T-helper 9 cell (primary cell): ENCODE measurements around the gene INS.

ENCODE experiments used
- DNase-seq: peaks from one replicate; pipeline ENCODE4 v3.0.0-alpha.2; 2020

The INS gene

DNA sequence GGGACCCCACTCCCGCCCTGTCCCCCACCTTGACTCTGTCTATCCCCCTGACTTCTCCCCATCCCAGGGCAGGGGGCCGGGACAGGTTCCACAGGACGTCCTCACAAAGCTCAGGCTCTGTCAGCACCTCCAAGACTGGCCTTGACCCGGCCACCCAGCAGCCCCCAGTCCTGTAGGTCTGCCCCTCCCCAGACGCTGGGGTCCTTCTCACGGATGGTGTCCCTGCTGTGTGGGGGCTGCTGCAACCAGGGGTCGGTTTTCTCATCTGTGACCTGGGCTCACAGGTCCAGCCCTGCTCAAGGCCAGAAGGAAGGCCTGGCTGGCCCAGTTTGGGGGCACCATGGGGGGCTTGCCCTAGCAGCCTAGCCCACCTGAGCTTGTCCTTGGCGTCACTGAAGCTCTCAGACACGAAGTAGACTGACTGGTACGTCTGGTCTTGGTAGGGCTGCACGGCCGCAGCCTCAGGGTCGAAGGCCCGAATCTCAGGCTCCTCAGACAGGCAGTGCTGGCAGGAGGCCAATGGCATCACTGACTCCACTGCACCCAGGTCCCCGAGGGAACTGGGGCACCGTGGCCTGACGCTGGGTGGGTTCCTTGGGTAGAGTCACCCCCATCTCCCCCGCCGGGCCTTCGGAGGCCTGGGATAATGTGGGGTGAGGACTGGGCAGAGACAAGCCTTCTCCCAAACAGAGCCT lies 4.0 kb upstream of the INS start:
- no peak for DNase-seq

DNA sequence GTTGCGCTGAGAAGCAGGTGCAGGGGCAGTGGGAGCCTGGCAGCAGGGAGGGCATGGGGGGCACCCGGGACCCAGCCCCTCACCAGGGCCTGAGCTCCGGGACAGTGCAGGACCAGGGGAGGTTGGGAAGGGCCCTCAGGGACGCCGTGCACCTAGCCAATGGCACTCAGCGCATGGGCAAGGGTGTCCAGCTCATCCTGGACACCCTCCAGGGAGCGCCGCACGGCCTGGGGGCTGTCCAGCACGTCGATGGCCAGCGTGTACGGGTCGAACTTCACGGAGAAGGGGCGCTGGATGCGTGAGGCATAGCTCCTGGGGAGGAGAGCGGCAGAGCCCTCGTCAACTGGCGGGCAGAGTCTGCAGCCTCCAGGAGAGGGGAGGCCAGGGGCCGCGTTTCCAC lies 3.1 kb upstream of the INS start:
- DNase-seq, result no peak

- DNase-seq, result no peak
These were observed 2.5 kb upstream of the INS start for GRCh38 chr11:2163428-2163978.

DNA sequence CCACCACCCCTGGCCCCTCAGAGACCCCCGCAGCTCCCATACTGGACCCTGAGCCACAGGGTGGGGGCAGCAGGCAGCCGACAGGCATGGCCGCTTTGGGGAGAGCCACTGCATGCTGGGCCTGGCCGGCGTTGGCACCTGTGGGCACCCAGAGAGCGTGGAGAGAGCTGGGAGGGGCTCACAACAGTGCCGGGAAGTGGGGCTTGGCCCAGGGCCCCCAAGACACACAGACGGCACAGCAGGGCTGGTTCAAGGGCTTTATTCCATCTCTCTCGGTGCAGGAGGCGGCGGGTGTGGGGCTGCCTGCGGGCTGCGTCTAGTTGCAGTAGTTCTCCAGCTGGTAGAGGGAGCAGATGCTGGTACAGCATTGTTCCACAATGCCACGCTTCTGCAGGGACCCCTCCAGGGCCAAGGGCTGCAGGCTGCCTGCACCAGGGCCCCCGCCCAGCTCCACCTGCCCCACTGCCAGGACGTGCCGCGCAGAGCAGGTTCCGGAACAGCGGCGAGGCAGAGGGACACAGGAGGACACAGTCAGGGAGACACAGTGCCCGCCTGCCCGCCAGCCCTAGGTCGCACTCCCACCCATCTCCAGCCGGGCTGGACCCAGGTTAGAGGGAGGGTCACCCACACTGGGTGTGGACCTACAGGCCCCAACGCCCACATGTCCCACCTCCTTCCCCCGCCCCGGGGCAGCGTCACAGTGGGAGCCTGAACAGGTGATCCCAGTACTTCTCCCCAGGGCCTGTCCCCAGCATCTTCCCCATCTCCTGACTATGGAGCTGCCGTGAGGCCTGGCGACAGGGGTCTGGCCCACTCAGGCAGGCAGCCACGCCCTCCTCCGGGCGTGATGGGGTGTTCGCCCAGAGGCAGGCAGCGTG lies 1.2 kb downstream of the INS start:
- DNase-seq, result no peak

DNA sequence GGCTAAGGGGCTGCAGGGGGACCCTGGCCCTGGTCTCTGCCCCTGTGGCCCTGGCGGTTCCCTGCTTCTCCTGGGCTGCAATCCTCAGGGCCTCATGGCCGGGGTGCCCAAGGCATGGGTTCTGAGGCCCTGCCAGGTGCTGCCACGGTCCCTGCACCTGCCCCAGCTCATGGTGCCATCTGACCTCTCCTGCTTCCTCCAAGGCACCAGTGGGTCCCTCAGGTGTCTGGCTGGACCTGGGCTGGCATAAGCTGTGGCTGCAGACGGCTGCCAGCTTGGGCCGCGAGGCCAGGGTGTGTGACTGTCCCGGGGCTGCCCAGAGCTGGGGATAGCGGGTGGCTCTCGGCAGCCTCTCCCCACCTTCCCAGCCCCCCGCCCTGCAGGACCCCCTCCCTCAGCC lies 2.0 kb downstream of the INS start:
- no peak for DNase-seq

DNA sequence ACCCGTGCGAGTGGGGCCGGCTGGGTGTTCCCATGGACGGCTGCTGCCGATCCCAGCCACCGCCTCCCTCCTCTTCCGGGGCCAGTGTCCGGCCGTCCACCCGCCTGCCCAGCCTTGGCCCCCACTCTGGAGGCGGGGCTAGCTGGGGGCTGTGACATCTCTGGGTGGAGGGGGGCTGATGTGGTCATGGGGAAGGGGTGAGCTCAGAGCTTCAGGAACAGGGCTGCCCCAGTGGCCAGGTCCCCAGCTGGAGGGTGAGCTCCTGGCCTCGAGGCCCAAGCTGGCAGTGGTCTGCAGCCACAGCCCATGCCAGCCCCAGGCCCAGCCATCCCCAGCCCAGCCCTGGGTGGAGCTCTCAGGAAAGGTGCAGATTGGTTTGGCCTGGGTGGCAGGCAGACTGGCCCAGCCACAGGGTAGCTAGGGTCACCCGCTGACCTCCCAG lies 2.7 kb downstream of the INS start:
- no peak for DNase-seq

GRCh38 chr11:2157294-2158040 lies 3.5 kb downstream of the INS start:
- no peak for DNase-seq

- DNase-seq, result peak; percentile 48
These were observed 4.4 kb downstream of the INS start for GRCh38 chr11:2156416-2157182.

GRCh38 chr11:2155511-2155910 lies 5.5 kb downstream of the INS start:
- no peak for DNase-seq

DNA sequence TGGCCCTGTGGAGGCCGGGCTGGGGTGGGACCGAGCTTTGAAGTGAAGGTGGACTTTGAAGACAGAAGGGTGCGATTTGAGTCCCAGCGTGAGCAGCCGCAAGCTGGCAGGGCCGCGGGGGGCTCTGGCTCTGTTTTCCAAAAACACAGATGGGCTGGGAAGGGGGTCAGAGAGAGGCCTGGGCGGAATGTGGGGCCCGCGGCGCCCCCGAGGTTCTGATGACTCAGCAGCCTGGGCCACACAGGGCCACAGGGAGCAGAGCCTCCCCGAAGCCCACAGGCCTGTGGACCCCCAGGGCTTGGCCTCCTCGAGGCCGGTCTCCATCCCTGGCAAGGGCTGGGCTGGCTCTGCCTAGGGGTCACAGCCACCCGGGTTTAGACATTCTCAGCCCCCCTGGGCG lies 6.1 kb downstream of the INS start:
- no peak for DNase-seq

DNA sequence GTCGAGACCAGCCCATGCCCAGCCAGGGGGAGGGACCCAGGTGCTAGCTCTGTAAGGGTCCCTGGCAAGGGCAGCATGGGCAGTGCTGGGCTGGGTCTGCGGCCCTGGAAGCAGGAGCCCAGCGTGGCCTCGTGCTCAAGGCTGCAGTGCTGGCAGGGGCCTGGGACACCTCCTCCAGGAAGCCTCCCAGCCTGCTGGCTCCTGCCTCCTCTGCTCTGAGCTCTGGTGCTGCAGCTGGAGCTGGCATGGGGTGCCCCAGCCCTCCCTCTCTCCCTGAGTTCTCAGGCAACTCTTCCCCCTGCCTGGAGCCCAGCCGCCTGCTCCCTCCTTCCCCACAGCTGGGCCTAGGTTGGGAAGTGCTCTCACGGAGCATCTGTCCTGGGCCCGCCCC lies 6.8 kb downstream of the INS start:
- DNase-seq, result no peak

DNA sequence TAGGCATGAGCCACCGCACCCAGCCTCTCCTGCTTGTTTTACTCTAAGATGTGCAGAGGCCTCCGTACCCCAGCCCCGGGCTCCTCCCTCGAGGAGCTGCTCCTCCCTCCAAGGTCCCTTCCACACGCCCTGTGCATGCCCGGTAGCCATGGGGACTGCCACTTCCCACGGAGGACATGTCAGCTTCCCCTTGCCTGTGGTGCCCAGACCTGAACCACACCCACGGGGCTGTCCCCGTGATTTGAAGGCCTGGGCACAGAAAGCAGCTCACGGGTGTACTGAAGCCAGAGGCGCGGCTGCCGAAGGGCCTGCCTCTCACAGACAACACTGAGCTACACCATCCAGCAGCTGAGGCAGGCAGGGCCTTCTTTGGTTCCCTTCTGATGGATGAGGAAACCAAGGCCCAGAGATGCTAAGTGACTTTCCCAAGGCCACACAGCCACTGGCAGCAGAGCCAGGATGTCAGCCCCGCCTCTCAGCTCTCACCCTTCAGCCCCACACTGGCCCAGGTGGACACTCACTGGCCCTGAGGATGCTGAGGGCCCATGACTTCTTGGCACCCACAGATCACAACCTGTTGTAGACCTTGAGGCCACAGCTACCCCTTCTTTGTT lies 7.3 kb downstream of the INS start:
- no peak for DNase-seq

DNA sequence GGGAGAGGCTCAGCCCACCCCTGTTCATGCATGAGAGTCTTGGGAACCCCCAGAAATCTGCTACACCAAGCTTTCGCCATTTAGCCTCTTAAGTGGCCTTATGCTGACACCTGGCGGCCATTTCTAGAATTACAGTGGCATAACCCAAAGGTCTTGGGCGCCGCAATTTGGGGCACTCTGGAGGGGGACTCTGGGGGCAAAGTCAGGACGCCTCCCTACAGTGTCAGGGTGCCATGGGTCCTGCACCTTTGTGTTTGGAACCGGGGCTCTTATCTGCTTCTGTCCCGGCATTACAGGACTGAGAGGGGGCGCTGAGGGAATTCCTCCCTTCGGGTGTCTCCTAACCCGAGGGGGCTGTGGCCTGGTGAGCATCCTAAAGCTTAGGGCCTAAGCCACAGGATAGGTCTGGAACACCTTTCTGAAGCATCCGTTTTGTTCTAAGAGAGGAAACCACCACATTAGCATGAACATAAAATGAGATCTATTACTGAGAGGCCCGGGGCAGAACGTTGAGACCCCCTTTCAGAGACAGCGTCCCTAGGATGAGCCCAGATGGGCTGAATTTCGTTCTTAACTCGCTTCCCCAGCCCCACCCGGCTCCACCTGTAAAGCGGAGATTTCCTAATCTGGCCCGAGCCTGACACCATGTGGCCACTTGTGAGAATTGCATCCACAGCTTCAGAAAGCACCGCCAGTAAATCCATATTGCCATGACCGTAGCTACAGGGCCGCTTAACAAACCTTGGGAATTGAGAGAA lies 9.3 kb downstream of the INS start:
- peak; percentile 72 for DNase-seq

GRCh38 chr11:2149864-2150847 lies 10.9 kb downstream of the INS start:
- DNase-seq, result no peak

GRCh38 chr11:2149460-2149859 lies 11.5 kb downstream of the INS start:
- DNase-seq, result no peak

DNA sequence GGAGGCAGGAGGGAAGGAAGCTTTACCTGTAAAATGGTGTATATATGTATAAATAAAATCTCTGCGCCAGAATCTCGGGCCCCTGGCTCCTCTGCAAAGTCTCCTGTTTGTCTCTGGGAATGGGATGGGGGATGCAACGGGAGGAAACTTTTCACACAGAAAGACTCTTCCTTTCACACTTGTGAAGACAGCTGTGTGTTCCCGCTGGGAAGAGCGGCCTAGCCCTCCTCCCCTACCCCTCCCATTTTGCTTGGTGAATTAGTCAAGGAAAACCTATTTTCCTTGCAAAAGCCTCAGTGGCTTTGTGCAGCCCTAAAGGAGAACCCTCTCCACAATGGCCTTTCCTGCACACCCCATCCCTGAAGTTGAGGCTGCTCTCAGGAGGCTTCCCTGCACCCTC lies 12.4 kb downstream of the INS start:
- DNase-seq, result no peak

DNA sequence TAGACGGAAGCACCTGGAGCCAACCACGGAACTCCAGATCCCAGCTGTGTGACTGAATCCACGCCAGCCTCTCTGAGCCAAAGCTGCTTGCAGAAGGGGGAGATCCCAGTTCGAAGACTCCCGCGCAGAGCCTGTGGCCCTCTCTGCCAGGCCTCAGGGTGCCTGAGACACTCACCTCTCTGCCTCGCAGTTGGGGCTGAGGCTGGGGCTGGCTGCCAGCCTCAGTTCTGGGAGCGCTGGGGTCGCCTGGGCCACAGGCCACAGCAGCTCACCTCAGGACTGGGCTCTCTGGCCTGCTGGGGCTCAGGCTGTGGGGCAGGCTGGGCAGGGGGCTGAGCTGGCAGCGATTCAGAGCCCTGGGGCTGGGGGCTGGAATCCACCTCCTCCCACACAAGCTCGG lies 13.6 kb downstream of the INS start:
- no peak for DNase-seq

DNA sequence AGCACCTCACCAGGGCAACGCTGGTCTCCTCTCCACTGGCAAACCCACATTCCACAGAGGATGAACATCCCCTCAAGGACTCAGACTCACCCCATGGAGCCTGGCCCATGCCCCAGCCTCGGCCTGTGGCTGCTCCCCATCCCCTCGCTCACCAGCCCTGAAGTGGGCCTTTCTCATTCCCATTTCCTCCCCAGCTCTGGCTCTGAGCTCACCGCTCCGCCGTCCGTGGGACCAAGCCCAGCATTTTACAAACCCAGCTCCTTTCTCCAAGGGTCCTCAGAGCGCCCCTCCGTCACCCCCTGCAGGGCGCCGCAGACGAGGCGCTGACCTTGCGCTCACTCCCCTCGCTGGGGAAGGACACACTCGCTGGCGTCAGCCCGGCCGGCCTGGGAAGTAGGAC lies 15.0 kb downstream of the INS start:
- DNase-seq, result no peak

DNA sequence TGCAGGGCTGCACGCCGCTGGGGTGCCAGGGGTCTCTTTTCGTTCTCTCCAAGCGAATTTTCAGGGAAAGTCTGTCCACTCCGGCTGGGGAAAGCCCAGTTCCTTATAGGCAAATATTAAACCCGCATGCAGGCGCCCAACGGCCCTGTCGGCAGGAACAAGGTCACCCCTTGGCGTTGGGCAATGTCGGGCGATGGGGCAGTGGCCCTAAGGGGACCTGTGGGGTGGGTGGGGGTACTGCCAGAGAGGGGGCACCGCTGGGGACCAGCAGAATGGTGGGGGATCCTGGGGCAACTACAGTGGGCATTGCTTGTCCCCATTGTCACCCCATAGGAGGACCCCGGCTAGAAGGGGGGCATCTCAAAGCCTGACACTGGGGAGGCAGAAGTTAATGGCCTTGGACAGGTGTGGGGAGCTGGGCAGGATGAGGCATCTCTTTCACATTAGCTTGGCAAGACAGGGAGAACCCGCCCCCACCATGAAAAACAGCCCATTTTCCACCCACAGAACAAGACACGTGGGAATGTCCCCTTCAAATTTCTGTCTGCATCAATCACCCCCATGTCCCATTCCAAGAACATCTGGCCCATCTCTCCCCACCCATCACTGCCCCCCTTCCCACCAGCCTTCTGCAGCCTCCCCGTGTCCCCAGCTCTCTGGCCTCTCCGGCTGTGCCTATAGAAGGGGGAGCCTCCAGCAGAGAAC lies 16.3 kb downstream of the INS start:
- no peak for DNase-seq
